GM18858 (cell line): ENCODE data around the gene CD48.

ENCODE experiments used
- ATAC-seq: cut with Tn5 transposase; IDR thresholded peaks from one replicate; pipeline ENCODE4 v1.9.1; 2021; ENCODE audit not compliant: unreplicated experiment

Gene CD48

GRCh38 chr1:160680399-160680798 lies 31.2 kb downstream of the CD48 start:
- ATAC-seq: no peak

- no peak for ATAC-seq
These were observed 31.7 kb downstream of the CD48 start for GRCh38 chr1:160679893-160680292.

GRCh38 chr1:160676869-160677597 lies 34.6 kb downstream of the CD48 start:
- ATAC-seq: no peak

- ATAC-seq: no peak
These were observed 35.8 kb downstream of the CD48 start for GRCh38 chr1:160675641-160676410.

- no peak for ATAC-seq
These were observed 37.2 kb downstream of the CD48 start for GRCh38 chr1:160674415-160674814.

- ATAC-seq: no peak
These were observed 38.6 kb downstream of the CD48 start for GRCh38 chr1:160672789-160673695.

- ATAC-seq: no peak
These were observed 39.8 kb downstream of the CD48 start for GRCh38 chr1:160671603-160672517.

GRCh38 chr1:160670701-160671100 lies 40.9 kb downstream of the CD48 start:
- no peak for ATAC-seq

- ATAC-seq: no peak
These were observed 41.8 kb downstream of the CD48 start for GRCh38 chr1:160669802-160670201.

- ATAC-seq: no peak
These were observed 42.3 kb downstream of the CD48 start for GRCh38 chr1:160669276-160669675.

- no peak for ATAC-seq
These were observed 43.7 kb downstream of the CD48 start for GRCh38 chr1:160667896-160668295.

GRCh38 chr1:160666079-160666442 lies 45.6 kb downstream of the CD48 start:
- no peak for ATAC-seq

- no peak for ATAC-seq
These were observed 46.1 kb downstream of the CD48 start for GRCh38 chr1:160665330-160666078.

- peak; percentile 47 for ATAC-seq
These were observed 47.0 kb downstream of the CD48 start for GRCh38 chr1:160664573-160665051.

GRCh38 chr1:160662910-160663309 lies 48.7 kb downstream of the CD48 start:
- ATAC-seq: no peak

GRCh38 chr1:160659566-160659965 lies 52.1 kb downstream of the CD48 start:
- no peak for ATAC-seq

GRCh38 chr1:160658814-160659193 lies 52.8 kb downstream of the CD48 start:
- no peak for ATAC-seq

GRCh38 chr1:160658162-160658813 lies 53.3 kb downstream of the CD48 start:
- ATAC-seq: no peak

GRCh38 chr1:160657250-160657781 lies 54.3 kb downstream of the CD48 start:
- no peak for ATAC-seq
